NCI-H187 (cell line): ENCODE measurements around the gene SLC19A1.

ENCODE experiments used
- DNase-seq, 2 experiments: peaks; one replicate each; lab custom pipeline; 2025; lab: John Stamatoyannopoulos, UW

The SLC19A1 gene

DNA sequence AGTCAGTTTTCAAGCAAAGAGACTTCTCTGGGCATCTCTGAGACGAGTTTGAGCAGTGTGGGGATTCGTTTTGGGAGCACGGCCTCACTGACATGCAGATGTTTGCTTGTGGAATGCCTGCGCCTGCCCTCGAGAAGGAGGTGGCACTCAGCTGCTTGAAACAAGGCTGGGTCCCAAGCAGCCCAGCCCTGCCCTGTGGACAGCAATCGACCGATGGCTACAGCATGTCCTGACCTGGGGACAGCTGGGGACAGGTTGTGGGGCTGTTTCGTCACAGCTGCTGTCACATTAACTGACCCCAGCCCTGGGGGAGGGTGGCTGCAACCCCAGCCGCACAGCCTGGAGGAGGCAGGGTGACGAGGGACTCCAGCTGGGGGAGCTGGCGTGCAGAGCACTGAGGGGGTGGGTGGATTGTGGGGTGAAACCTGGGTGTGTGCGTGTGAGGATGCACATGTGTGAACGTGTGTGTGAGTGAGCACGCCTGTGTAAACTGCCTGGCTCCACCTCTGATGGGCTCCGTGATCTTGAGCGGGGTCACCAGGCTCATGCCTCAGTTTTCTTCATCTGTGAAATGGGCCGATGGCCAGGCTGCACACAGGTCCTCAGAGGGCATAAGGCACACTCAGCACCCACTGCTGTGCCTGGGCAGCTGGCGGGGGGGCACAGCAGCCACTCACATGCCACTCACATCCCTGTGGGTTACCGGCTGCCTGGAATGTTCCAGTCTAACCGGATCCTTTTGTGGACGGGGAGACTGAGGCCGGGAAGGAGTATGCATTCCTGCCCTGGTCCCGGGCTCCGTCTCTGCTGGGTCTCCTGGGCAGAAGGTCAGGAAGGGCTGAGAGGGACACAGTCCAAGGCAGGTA, 87.9 kb downstream of the SLC19A1 start:
- no peak for DNase-seq

DNA sequence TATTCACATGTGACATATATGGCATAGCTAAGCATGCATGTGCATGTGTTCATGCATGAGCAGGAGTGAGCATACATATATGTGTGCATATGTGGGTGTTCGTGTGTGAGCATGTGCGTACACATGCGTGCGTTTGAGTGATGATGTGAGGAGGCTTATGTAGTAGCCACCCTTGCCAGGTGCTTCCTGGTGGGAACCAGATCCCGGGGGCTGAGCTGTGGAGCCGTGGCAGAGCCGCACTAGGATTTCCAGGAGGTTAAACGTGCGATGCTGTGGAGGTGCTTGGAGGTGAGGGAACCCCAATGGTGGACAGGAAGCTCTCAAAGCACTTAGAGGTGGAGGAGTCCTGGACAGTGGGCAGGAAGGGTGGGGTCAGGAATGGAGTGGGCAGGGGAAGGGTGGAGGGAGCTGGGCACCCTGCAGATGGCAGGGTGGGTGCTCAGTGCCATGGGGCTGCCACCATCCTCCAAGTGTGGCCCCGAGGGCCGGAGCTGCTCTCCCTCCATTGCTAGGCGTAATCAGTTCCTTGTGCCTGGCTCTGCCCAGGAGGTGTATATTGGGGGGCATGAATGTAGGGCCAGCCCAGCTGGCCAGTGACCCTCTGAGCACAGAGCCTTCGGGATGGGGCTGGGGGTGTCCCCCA, 88.8 kb downstream of the SLC19A1 start:
- DNase-seq: no peak

DNA sequence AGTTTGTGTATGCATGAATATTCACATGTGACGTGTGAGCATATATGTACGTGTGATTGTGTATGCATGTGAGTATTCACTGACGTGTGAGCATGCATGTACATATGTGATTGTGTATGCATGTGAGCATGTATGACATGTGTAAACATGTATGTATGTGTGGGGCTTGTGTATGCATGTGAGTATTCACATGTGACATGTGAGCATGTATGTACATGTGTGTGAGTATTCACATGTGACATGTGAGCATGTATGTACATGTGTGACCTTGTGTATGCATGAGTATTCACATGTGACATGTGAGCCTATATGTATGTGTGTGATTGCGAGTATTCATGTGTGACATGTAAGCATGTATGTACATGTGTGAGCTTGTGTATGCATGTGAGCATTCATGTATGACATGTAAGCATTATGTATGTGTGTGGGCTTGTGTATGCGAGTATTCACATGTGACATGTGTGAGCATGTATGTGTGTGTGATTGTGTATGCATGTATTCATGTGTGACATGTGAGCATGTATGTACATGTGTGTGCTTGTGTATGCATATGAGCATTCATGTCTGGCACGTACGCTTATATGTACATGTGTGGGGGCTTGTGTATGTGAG, 89.4 kb downstream of the SLC19A1 start:
- DNase-seq: no peak

DNA sequence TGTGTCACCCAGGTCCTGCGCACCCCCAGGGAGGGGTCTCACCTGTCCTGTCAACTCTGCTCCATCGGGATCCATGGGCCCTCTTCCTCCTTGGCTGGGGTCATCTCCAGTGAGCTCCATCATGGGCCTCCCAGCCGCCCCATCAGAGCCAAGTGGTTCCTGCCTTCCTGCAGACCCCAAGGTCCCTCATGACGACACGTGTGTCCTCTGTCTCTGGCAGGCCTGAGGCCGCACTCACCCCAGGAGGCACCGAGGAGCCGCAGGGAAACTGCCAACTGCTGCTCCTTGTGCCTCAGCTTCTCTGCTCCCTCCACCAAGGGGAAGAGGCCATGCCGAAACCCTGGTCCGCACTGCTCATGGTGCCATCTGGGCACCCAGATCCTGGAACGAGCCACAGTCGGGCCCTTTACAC, 90.5 kb downstream of the SLC19A1 start:
- DNase-seq: no peak

DNA sequence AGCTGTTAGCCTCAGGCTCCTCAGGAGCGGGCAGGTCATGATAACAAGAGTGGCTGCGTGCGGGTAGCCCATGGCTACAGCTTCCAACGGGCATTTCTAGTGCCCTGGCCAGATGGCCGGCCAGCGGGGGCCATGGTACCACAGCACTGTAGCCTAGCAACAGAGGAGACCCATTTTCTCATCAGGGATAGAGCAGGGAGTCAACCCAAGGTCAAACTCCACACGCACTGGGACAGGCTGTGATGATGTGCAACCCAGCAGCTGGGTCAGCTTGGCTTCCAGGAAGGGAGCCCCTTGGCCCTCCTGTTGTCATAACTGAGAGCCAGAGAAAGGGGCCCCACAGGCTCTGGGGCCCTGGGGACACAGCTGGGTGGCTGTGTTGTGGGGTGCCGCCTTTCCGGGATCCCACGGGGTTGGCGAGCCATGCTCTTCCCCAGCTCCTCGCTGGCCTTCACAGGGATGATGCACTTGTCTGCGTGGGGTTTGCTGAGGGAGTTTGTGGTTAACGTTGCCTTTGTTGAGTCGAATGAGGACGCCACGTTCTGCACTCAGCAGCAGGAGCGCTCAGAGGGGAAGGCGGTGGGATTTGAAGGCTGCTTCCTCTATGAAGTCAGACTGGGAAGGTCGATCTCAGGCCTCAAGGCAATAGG, 91.0 kb downstream of the SLC19A1 start:
- DNase-seq: no peak

DNA sequence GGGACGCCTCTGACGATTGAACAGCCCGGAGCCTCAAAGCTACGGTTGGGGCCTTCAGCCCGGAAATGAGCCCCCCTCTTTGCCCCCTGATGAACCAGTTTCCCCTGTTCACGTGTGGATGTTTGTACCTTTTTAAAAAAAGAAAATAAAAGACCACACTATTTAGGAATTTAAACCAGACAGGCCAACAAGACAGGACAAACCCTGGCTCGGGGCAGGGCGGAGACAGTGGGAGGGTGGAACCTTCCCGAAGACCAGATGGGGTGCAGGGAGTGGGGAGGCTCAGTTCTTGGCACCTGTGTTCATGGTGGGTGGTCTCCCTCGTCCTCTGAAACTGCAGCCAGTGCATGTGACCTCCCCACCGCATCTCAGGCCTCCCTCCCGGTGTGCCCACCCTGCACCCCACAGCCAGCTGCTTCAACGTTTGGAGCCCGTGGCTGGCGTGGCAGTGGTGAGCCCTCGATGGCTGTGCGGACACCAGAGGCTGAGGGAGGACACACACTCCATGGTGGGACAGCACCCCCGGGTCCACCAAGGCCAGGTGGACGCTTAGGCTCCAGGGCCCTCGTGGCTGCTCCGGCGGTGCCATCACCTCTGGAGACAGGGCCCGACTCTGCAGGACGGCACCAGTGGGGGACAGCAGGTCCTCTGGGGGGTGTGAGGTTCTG, 91.7 kb downstream of the SLC19A1 start:
- DNase-seq: no peak

DNA sequence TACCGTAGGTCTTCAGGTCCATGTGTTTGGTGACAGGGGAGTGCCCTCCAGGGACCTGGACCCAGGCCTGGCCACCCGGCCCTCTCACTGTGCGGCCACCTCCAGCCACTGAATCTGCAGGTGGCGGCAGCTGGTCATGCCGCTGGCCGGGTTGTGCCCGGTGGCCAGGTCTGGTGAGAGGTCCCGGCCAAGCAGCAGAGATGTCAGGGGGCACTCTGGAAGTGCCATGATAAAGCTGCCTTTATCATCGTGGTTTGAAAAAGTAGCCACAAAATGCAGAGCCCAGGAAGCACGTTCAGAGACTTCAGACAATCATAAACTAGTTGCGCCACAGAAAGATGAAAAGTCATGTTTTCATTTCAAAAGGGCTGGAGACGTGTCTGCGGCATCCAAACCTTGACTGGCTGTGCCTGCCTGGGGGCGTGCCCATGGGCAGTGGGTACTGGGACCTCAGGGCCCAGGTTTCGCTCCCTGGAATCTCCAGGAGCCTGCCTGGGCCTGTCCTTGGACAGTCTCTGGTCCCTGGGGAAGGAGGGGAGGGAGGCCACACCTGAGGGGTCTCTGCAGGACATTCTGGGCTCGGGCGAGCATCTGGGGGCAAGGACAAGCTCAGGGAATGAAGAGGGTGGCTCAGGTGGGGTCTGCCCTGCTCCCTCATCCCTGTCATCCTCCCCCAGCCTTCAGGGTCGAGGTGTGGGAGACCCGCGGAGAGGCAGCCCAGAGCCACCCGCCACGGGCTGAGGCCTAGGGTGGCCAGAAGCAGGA, 92.4 kb downstream of the SLC19A1 start:
- DNase-seq: no peak

DNA sequence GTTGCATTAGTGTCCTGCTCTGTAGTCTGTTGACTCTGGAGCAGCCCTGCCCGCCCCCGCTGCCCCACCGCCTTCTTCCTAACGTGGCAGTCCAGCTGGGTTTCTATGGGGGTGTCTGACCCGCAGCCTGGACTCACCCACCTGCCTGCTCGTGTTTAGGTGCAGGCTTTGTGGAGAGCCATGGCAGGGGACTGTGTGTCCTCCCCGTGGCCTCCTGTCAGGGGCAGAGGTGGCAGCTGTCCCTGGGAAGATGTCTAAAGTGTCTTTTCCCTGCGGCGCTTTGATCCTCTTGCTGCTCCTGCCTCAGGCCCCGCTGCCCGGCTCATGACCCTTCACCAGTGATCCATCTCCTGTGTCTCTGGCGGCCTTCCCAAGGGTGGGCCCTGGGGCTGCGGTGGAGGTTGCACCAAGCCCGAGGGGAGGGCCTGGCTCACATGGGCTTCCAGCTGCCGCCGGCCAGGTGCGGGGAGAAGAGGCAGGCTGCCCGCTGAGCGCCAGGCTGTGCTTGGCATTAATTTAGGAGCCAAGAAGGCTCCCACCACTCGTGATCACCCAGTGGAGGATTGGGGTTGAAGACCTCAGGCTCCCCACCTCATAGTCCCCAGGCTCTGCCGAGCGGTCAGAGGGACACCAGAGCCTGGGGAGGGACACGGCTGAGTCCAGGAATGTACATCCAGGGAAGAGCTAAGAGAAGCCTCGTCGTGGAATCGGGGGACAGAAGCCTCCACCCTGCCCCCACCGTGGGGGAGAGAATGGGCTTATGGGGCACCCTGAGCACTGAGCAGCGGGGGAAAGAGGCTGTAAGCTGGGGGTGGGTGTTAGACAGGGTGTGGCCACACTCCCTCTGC, 93.2 kb downstream of the SLC19A1 start:
- no peak for DNase-seq

DNA sequence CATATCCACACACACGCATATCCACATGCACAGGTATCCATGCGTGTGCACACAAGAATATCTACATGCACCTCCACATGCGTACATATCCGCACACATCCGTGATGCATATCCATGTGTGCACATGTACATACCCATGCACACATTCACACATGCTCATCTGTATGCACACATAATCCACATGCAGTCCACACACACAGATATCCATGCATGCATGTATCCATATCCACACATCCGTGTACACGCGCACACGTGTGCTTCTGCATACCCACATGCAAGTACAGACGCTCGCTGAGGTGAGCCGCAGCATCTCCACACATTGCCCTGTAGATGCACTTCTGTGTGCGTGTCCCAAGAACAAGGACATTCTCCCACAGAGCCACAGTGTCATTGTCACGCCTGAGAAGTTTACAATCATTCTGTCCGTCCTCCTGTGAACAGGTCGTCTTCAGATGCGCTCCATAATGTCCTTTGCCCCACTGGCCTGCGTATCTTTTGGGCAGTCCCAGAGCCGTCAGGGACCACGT, 93.9 kb downstream of the SLC19A1 start:
- no peak for DNase-seq
